K562 (cell line): Measurements from ENCODE around the gene USP17L13. TPM values are rescaled to one million over a fixed set of nuclear protein-coding genes. Genes with fewer than 3 reads are reported as not detected.
"Not testable (repeated sequence)": the region's sequence is repeated elsewhere in the genome, so short reads cannot be mapped to it uniquely, and the experiment has no call there.

ENCODE experiments used
- ATAC-seq: fragments of 200-7000 bp; cut with Tn5 transposase; 3 replicates; pipeline ENCODE4 v1.9.1; 2020; ENCODE audit warnings: moderate library complexity
- BruUV-seq: library from RNA; stranded (reverse); fragments of 400-500 nt; replicated peaks from 2 replicates; lab custom pipeline; 2021; lab: Mats Ljungman, UMichigan
- CTCF ChIA-PET: fragments of 300-600 bp; formaldehyde crosslinking; extraction: SDS; loops from one replicate; lab custom pipeline; 2021; ENCODE audit warnings: low intra/inter-chr PET ratio; lab: Yijun Ruan, JAX
- POLR2A ChIA-PET: fragments of 300-600, 350-650 bp; sonication (Branson Sonifier 250); formaldehyde crosslinking; extraction: SDS; loops from one replicate; lab custom pipeline; 2021; ENCODE audit warnings: antibody characterized with exemption, inconsistent platforms; lab: Yijun Ruan, JAX
- DNase-seq, 4 experiments: peaks; one replicate each; pipeline versions ENCODE4 v3.0.0 to v3.0.0-alpha.2; 2011 to 2018; ENCODE audit warnings: low spot score in 3 of 4, mixed read lengths in 3 of 4; ENCODE audit errors: extremely low read depth in 1 of 4
- FAIRE-seq: peaks from 2 replicates; lab custom pipeline; 2011; peaks lifted over from hg19 to GRCh38; lab: Jason Lieb, UNC
- H2AFZ ChIP-seq: 2 replicates; pipeline ENCODE4 v1.6.0; 2011; ENCODE audit warnings: low read depth, low read length, control low read depth, inconsistent platforms
- H3K27ac ChIP-seq: fragments of 200-600 bp; 3 replicates; pipeline ENCODE4 v1.8.0; 2011; ENCODE audit warnings: low read depth, mild to moderate bottlenecking, control low read depth, inconsistent platforms, low read length, moderate library complexity, mixed read lengths; ENCODE audit errors: extremely low read depth
- H3K27me3 ChIP-seq, 2 experiments: fragments of 300-600 bp in 1 of 2; 2 replicates in 1 of 2; 3 replicates in 1 of 2; pipeline versions ENCODE4 v1.6.0 to v1.8.0; 2011; ENCODE audit warnings: inconsistent platforms in 2 of 2, low read length in 2 of 2, mild to moderate bottlenecking in 1 of 2, mixed read lengths in 1 of 2, moderate library complexity in 1 of 2; ENCODE audit not compliant: control insufficient read depth in 2 of 2, insufficient read depth in 2 of 2
- H3K36me3 ChIP-seq: fragments of 300-600 bp; 3 replicates; pipeline ENCODE4 v1.8.0; 2011; ENCODE audit warnings: mild to moderate bottlenecking, low read length, inconsistent platforms; ENCODE audit not compliant: control insufficient read depth, insufficient read depth
- H3K4me1 ChIP-seq, 2 experiments: fragments of 200-600 bp in 1 of 2; replicated peaks in 1 of 2; 2 replicates in 1 of 2; 3 replicates in 1 of 2; pipeline versions ENCODE4 v1.5.1 to v1.8.0; 2011; ENCODE audit warnings: inconsistent platforms in 2 of 2, low read length in 2 of 2, mild to moderate bottlenecking in 1 of 2, mixed read lengths in 1 of 2, moderate library complexity in 1 of 2; ENCODE audit not compliant: control insufficient read depth in 2 of 2, insufficient read depth in 2 of 2
- H3K4me2 ChIP-seq: 2 replicates; pipeline ENCODE4 v1.6.1; 2011; ENCODE audit warnings: low read length, control low read depth, inconsistent platforms, mixed read lengths; ENCODE audit not compliant: insufficient read depth
- H3K4me3 ChIP-seq: fragments of 200-600 bp; sonication (generic), shearing (Covaris generic); 2 replicates; pipeline ENCODE4 v1.5.1; 2016; ENCODE audit warnings: control low read depth, inconsistent platforms
- H3K79me2 ChIP-seq: fragments of 200-600 bp; 3 replicates; pipeline ENCODE4 v1.8.0; 2011; ENCODE audit warnings: low read length, inconsistent platforms; ENCODE audit not compliant: control insufficient read depth, insufficient read depth
- H3K9ac ChIP-seq, 2 experiments: 2 replicates each; pipeline versions ENCODE4 v1.6.0 to v1.6.1; 2011; ENCODE audit warnings: low read depth in 2 of 2, low read length in 2 of 2, control low read depth in 1 of 2, inconsistent platforms in 1 of 2, mild to moderate bottlenecking in 1 of 2, mixed read lengths in 1 of 2; ENCODE audit not compliant: insufficient read depth in 1 of 2
- H3K9me1 ChIP-seq: one replicate; pipeline ENCODE4 v1.6.0; 2011; ENCODE audit warnings: inconsistent platforms, mild to moderate bottlenecking, low read length, moderate library complexity; ENCODE audit not compliant: control insufficient read depth, insufficient read depth
- H3K9me3 ChIP-seq: replicated peaks from 2 replicates; pipeline ENCODE4 v1.5.1; 2011; ENCODE audit warnings: low read depth, low read length, inconsistent platforms; ENCODE audit not compliant: control insufficient read depth, insufficient read depth
- H4K20me1 ChIP-seq: replicated peaks from 2 replicates; pipeline ENCODE4 v1.6.1; 2011; ENCODE audit warnings: low read length, inconsistent platforms, mixed read lengths; ENCODE audit not compliant: control insufficient read depth, insufficient read depth
- WGBS: fragments of 100-300 bp; shearing (Covaris generic); methylation state at CpG from one replicate; pipeline ENCODE4 v1.1.6; 2016; ENCODE audit warnings: low coverage, mixed read lengths; ENCODE audit not compliant: insufficient coverage; ENCODE audit errors: missing lambda C conversion rate; 5-methylcytosine and 5-hydroxymethylcytosine counted together
- in situ Hi-C: fragments of 300-500 bp; cut with MboI; formaldehyde crosslinking; loops from 4 replicates; pipeline ENCODE4 v1.15.0; 2018; ENCODE audit warnings: inconsistent platforms, mixed read lengths
- intact Hi-C: fragments of 100-400 bp; cut with micrococcal nuclease; formaldehyde crosslinking; loops from 2 replicates; pipeline ENCODE4 v1.14.2; 2022
- polyA plus RNA-seq, 8 experiments: library from polyadenylated mRNA; depleted of rRNA in 4 of 8; stranded (reverse) in 5 of 8; unstranded in 3 of 8; fragments of >200 nt; fragmentation: Nextera tagmentation in 2 of 8; fragmentation: Illumina TruSeq in 1 of 8; extraction: Ambion mirVana in 2 of 8; extraction: Trizol in 1 of 8; gene quantifications; 2 replicates each; pipeline versions ENCODE4 v1.2.1 to v1.2.3, GENCODE V29; 2011 to 2014; ENCODE audit warnings: inconsistent platforms in 1 of 8, missing spikeins in 1 of 8
- total RNA-seq, 7 experiments: library from RNA; depleted of rRNA in 6 of 7; stranded (reverse); fragments of >200 nt in 6 of 7; fragmentation: Illumina TruSeq in 2 of 7; extraction: Trizol in 2 of 7; gene quantifications; 2 replicates each; pipeline versions ENCODE4 v1.2.1 to v1.2.3, GENCODE V29; 2011 to 2021; ENCODE audit warnings: low replicate concordance in 1 of 7

USP17L13 gene
- total and polyA plus RNA-seq, 9 of the 15 experiments (the other 6 are each of a cell fraction or from before 2014, with no cell fraction given), result not detected

DNA sequence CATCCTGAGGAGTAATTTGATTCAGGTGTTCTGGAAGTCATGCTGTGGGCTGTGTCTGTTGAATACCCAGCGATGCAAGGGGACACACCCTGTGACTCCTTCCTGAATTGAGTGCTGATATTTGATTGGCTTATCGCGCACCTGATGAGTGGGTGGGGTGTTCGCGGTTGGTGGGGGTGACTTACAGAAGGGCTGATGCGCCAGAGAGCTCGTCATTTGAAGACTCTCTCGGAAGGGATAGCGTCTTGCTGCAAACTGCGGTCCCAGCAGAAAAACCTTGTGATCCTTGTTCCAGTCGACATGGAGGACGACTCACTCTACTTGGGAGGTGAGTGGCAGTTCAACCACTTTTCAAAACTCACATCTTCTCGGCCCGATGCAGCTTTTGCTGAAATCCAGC lies 9.6 kb upstream of the USP17L13 start, which contains the start of gene USP17L11:
Gene USP17L11, plus strand, starts transcription at position 301 of the 400 bp plus-strand sequence. Its CDS starts 0 bp downstream, at position 301.
- ATAC-seq, CTCF ChIA-PET, H3K27me3 ChIP-seq, H3K4me1 ChIP-seq, H2AFZ ChIP-seq, in situ Hi-C loops, H4K20me1 ChIP-seq, H3K36me3 ChIP-seq, H3K4me3 ChIP-seq, intact Hi-C loops, H3K9ac ChIP-seq, H3K4me2 ChIP-seq, POLR2A ChIA-PET, H3K79me2 ChIP-seq, DNase-seq, H3K27ac ChIP-seq, H3K9me3 ChIP-seq, BruUV-seq, FAIRE-seq, H3K9me1 ChIP-seq: not testable (repeated sequence)
- no CpG with 5 or more reads among the region's 14 CpGs for WGBS

DNA sequence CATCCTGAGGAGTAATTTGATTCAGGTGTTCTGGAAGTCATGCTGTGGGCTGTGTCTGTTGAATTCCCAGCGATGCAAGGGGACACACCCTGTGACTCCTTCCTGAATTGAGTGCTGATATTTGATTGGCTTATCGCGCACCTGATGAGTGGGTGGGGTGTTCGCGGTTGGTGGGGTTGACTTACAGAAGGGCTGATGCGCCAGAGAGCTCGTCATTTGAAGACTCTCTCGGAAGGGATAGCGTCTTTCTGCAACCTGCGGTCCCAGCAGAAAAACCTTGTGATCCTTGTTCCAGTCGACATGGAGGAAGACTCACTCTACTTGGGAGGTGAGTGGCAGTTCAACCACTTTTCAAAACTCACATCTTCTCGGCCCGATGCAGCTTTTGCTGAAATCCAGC lies 4.8 kb upstream of the USP17L13 start, which contains the start of gene USP17L12:
Gene USP17L12, plus strand, starts transcription at position 301 of the 400 bp plus-strand sequence. Its CDS starts 0 bp downstream, at position 301.
- FAIRE-seq, H3K9me3 ChIP-seq, ATAC-seq, H3K4me1 ChIP-seq, H3K27ac ChIP-seq, POLR2A ChIA-PET, intact Hi-C loops, H3K9ac ChIP-seq, H3K4me2 ChIP-seq, H4K20me1 ChIP-seq, CTCF ChIA-PET, DNase-seq, BruUV-seq, H3K27me3 ChIP-seq, H3K79me2 ChIP-seq, H3K36me3 ChIP-seq, H2AFZ ChIP-seq, H3K4me3 ChIP-seq, H3K9me1 ChIP-seq: not testable (repeated sequence)
- in situ Hi-C loops, result loop anchor here (10.0 kb wide), 1 partner anchor 65 kb away; no protein-coding TSS in a partner anchor
- WGBS, result no CpG with 5 or more reads among the region's 13 CpGs

DNA sequence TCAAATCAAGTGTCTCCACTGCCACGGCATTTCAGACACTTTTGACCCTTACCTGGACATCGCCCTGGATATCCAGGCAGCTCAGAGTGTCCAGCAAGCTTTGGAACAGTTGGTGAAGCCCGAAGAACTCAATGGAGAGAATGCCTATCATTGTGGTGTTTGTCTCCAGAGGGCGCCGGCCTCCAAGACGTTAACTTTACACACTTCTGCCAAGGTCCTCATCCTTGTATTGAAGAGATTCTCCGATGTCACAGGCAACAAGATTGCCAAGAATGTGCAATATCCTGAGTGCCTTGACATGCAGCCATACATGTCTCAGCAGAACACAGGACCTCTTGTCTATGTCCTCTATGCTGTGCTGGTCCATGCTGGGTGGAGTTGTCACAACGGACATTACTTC lies 5.6 kb downstream of the USP17L13 start:
- BruUV-seq, FAIRE-seq, in situ Hi-C loops: not testable (repeated sequence)

DNA sequence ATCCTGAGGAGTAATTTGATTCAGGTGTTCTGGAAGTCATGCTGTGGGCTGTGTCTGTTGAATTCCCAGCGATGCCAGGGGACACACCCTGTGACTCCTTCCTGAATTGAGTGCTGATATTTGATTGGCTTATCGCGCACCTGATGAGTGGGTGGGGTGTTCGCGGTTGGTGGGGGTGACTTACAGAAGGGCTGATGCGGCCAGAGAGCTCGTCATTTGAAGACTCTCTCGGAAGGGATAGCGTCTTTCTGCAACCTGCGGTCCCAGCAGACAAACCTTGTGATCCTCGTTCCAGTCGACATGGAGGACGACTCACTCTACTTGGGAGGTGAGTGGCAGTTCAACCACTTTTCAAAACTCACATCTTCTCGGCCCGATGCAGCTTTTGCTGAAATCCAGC lies 9.4 kb downstream of the USP17L13 start, which contains the start of gene USP17L15:
Gene USP17L15, plus strand, starts transcription at position 301 of the 400 bp plus-strand sequence. Its CDS starts 0 bp downstream, at position 301.
- H3K9me1 ChIP-seq, POLR2A ChIA-PET, H3K4me2 ChIP-seq, intact Hi-C loops, H3K27me3 ChIP-seq, H3K9me3 ChIP-seq, H3K4me3 ChIP-seq, CTCF ChIA-PET, ATAC-seq, in situ Hi-C loops, H3K4me1 ChIP-seq, FAIRE-seq, H4K20me1 ChIP-seq, BruUV-seq, H3K36me3 ChIP-seq, DNase-seq, H2AFZ ChIP-seq, H3K27ac ChIP-seq, H3K79me2 ChIP-seq, H3K9ac ChIP-seq: not testable (repeated sequence)
- no CpG with 5 or more reads among the region's 15 CpGs for WGBS

More for the DNA sequence above, 5.6 kb downstream of the USP17L13 start:
- H2AFZ ChIP-seq, POLR2A ChIA-PET, H3K9me3 ChIP-seq, H3K79me2 ChIP-seq, H3K27ac ChIP-seq, H3K27me3 ChIP-seq, ATAC-seq, H3K4me2 ChIP-seq, H3K4me3 ChIP-seq, H3K9me1 ChIP-seq, intact Hi-C loops, H3K4me1 ChIP-seq, DNase-seq, H3K36me3 ChIP-seq, H4K20me1 ChIP-seq, H3K9ac ChIP-seq, CTCF ChIA-PET: not testable (repeated sequence)
- 0% methylated on average over 4 of the region's 8 CpGs for WGBS
